HG03280 (cell line): ENCODE results near the gene ELOF1.
"Not testable (repeated sequence)": the region's sequence is repeated elsewhere in the genome, so short reads cannot be mapped to it uniquely, and the experiment has no call there.

Source experiments
- ATAC-seq: cut with Tn5 transposase; IDR thresholded peaks from one replicate; pipeline ENCODE4 v1.9.1; 2021; ENCODE audit warnings: mild to moderate bottlenecking, moderate library complexity; ENCODE audit not compliant: unreplicated experiment

ELOF1 gene

DNA sequence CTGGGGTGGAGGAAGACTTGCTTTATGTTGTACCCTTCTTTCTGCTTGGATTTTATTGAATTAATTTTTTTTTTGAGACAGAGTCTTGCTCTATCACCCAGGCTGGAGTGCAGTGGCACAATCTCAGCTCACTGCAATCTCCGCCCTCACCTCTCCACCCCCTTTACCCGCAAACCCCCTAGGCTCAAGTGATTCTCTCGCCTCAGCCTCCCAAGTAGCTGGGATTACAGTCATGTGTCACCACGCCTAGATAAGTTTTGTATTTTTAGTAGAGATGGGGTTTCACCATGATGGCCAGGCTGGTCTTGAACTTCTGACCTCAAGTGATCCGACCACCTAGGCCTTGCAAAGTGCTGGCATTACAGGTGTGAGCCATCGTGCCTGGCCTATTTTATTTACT is 14.3 kb upstream of the ELOF1 start:
- not testable (repeated sequence) for ATAC-seq

GRCh38 chr19:11570039-11570462 is 11.0 kb upstream of the ELOF1 start:
- no peak for ATAC-seq

DNA sequence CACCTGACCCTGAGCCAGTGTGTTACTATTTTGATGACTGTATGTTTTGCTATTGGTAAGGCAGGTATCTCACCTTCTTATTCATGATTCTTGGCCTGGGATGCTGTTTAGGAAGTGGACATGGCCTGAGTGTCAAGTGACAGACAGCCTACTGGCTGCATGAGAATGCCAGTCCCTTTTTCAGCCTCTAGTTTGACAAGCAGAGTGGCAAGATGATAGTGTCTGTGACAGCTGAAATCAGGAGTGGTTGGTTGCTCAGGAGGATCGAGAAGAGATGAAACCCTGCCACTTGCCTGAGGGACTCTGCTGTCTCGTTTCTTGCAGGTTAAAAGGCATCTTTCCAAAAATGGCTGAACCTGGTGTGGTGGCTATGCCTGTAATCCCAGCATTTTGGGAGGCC is 7.1 kb upstream of the ELOF1 start:
- ATAC-seq: no peak

DNA sequence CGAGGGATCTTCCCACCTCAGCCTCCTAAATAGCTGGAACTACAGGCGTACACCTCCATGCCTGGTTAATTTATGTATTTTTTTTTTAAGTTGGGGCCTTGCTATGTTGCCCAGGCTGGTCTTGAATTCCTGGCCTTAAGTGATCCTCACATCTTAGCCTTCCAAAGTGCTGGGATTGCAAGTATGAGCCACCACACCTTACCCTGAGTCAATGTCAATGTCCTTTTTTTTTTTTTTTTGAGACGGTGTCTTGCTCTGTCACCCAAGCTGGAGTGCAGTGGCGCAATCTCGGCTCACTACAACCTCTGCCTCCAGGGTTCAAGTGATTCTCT is 6.6 kb upstream of the ELOF1 start:
- not testable (repeated sequence) for ATAC-seq

GRCh38 chr19:11564082-11564807 is 5.2 kb upstream of the ELOF1 start:
- ATAC-seq: not testable (repeated sequence)

DNA sequence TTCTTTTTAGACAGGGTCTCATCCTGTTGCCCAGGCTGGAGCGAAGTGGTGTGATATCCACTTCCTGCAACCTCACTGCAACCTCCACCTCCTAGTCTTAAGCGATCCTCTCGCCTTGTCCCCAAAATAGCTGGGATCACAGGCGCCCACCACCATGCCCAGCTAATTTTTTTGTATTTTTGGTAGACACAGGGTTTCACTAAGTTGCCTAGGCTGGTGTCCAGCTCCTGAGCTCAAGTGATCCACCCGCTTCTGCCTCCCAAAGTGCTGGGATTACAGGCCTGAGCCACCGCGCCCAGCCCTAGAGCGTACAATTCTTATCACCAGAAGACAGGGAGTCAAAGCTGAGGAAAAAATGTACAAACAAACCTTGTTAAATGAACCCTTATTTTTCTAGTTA is 4.5 kb upstream of the ELOF1 start:
- ATAC-seq: no peak

GRCh38 chr19:11560404-11561051 is 1.5 kb upstream of the ELOF1 start:
- peak; percentile 35 for ATAC-seq

- no peak for ATAC-seq
Observed at GRCh38 chr19:11556634-11557420, 2.2 kb downstream of the ELOF1 start.

- ATAC-seq: no peak
Observed at GRCh38 chr19:11555246-11555645, 3.8 kb downstream of the ELOF1 start.

GRCh38 chr19:11554160-11554559 is 4.9 kb downstream of the ELOF1 start:
- ATAC-seq: no peak

GRCh38 chr19:11552666-11553372 is 6.2 kb downstream of the ELOF1 start:
- ATAC-seq: no peak

DNA sequence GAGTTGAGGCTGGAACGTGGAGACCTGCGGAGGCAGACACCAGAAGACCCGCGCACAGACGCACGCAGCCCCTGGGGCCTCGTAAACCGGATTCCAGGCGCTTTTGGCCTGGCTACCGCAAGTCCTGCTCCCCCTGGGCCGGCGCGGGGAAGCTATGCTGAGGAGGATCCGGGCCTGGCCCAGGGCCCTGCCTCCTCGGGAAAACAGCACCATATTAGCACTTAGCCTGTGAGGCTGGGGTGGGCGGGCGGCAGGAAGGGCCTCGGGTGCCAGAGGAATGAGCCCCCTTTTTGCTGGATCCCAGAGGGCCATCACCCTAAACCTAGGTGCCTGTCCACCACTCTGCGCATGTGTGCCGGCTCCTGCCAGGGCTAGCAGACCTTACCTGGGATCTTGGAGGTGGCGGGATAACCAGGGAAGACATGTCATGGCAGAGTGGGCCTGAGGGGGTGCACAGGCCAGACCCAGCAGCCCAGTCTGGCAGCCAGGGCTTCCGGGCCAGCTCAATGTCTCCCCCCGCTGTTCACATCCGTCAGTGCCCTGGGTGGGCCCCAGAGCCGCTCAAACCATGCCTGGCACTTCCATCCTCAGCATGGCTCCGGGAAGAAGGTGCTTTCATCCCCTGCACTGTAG is 7.3 kb downstream of the ELOF1 start:
- no peak for ATAC-seq

DNA sequence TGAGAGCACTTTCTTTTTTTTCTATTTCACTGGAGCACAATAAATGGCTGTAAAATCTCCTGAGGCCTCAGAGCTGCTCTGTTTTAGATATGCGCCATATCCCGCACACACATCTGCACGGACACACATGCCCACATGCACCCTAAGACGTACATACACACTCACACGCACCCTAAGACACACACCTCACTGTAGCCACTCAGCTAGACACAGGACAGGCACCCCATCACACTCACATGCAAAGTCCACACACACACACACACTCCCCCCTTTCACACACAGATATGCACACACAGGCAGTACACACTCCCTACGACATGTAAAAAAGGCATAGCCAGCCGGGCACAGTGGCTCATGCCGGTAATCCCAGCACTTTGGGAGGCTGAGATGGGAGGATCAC is 8.8 kb downstream of the ELOF1 start:
- ATAC-seq: no peak

- no peak for ATAC-seq
Observed at GRCh38 chr19:11549386-11549953, 9.6 kb downstream of the ELOF1 start.

GRCh38 chr19:11547929-11548700 is 10.9 kb downstream of the ELOF1 start:
- no peak for ATAC-seq

GRCh38 chr19:11541238-11541637 is 17.8 kb downstream of the ELOF1 start:
- no peak for ATAC-seq

- no peak for ATAC-seq
Observed at GRCh38 chr19:11540645-11541044, 18.4 kb downstream of the ELOF1 start.

DNA sequence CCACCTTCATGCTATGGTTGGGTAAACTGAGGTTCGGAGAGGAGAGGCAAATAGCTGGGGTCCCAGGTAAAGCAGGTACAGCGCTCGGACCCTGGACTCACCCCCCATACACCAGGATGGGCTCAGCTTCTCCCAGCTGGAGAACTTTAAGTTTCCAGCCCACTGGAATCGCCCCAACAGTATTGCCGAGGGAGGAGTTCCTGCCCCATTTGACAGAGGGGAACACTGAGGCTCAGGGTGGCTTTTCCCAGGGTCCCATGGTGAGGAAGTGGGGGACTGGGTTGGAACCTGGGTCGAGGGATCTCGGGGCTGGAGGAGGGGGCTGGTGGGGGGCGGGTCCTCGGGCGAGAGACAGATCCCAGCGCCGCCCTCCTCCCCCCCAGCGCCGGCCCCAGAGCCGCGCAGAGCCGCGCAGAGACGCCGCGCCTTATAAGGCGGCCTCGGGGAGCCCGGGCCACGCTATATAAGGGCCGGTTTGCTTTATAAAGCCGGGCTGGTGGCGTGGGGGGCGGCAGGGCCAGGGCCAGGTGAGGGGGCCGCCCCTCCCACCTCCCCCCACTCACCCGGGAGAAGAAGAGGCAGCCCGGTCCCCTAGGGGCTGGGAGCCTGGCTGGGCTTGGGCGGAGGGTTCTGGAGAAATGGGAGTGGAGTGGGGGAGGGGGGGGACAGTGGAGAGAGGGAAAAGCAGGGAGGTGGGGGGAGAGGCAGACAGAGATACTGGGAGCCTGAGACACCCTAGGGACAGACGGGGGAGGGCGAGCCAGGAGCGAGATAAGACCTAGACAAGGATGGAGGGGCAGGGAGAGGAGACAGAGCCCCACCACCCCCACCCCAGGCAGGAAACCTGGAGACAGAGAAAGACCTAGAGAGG is 19.3 kb downstream of the ELOF1 start:
- no peak for ATAC-seq
